ENCODE measurements around the gene ADGRE2.
"Not testable (repeated sequence)": the region's sequence is repeated elsewhere in the genome, so short reads cannot be mapped to it uniquely, and the experiment has no call there.

The ADGRE2 gene

DNA sequence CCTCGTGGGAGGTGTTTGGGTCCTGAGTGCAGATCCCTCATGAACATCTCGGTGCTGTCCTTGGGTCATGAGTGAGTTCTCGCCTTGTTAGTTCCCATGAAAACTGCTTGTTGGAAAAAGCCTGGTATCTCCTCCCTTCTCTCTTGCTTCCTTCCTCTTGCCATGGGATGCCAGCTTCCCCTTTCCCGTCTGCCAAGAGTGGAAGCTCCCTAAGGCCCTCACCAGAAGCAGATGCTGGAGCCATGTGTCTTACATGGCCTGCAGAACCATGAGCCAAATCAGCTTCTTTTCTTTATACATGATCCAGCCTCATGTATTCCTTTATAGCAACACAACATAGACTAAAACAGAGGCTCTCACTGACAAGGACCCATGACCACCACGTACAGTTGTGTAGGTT is 8.2 kb downstream of the ADGRE2 start:
- H3K9me3 Mint-ChIP-seq (ENCODE audit: low read depth) = no peaks in the 10 kb centered on the region
- no peak overlapping the region for H3K27ac Mint-ChIP-seq
- peaks cover 14% of the 10 kb centered on the region for H3K27me3 Mint-ChIP-seq
- no peaks in the 10 kb centered on the region for H3K4me1 Mint-ChIP-seq (ENCODE audit: low read depth)
- no peak overlapping the region for H3K4me3 Mint-ChIP-seq
- H3K36me3 Mint-ChIP-seq = no peaks in the 10 kb centered on the region

DNA sequence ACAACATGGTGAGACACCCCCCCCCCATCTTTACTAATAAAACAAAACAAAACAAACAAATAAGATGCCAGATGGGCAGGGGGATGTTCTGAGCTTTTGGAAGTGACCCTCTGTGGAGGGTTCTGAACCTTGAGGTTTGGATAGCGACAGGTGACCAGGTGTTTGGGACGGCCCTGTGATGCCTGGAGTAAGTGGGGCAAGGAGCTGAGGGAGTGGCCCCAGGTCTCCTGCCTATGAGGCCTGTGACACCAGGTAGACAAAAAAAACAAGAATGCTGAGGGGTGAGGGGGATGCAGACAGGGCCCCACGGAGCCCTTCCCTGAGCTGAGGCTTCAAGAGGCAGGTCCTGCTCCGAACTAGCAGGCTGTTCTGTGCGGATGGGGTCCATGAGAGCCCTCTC is 9.2 kb downstream of the ADGRE2 start:
- Mint-ChIP-seq H3K36me3 (no peaks in the 10 kb centered on the region), H3K27ac (no peak overlapping the region), H3K27me3 (peaks cover 17% of the 10 kb centered on the region), H3K9me3 (ENCODE audit: low read depth) (no peaks in the 10 kb centered on the region), H3K4me1 (ENCODE audit: low read depth) (no peaks in the 10 kb centered on the region), H3K4me3 (no peak overlapping the region)

DNA sequence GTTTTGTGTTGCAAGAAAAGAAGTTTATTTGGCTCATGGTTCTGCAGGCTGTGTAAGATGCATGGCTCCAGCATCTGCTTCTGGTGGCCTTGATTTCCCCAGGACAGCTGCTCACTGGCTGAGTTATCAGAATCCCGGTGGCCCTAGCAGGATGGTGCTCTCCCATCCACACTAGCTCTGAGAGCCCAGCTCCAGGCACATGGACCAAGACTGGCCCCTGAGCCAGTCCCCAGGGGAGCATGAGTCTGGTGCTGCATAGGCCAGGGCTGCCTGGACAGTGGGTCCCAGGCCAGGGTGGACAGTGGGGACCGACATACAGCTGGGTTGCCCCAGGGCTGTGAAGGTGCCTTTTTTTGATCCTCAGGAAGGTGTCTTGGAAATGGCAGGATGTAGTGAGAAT is 10.4 kb downstream of the ADGRE2 start:
- no peaks in the 10 kb centered on the region for H3K4me1 Mint-ChIP-seq (ENCODE audit: low read depth)
- H3K4me3 Mint-ChIP-seq = no peak overlapping the region
- peaks cover 16% of the 10 kb centered on the region for H3K27me3 Mint-ChIP-seq
- H3K36me3 Mint-ChIP-seq = no peaks in the 10 kb centered on the region
- H3K9me3 Mint-ChIP-seq (ENCODE audit: low read depth) = no peaks in the 10 kb centered on the region
- H3K27ac Mint-ChIP-seq = no peak overlapping the region

DNA sequence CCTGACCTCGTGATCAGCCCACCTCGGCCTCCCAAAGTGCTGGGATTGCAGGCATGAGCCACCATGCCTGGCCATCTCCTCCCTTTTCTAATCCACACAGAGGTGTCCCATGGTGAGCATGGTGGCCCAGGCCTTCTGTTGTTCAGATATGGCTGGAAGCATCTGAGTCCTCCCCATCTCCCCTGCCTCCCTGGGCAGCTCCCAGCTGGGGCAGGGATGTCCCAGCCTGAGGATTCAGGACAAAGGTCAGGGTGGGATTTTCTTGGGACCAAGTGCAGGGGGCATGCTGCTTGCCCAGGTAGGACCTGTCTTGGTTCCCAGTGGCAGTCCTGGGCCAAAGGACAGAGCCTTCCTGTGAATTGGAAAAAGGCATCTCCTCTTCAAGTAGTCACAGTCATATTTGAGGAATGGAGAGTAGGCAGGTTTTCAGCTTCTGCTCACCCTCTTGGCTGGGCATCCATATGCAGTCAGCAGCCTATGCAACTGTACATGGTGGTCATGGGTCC is 10.8 kb downstream of the ADGRE2 start:
- Mint-ChIP-seq H3K9me3 (ENCODE audit: low read depth) (no peaks in the 10 kb centered on the region), H3K4me3 (no peak overlapping the region), H3K36me3 (no peaks in the 10 kb centered on the region), H3K27me3 (peaks cover 16% of the 10 kb centered on the region), H3K4me1 (ENCODE audit: low read depth) (no peaks in the 10 kb centered on the region), H3K27ac (no peak overlapping the region)

DNA sequence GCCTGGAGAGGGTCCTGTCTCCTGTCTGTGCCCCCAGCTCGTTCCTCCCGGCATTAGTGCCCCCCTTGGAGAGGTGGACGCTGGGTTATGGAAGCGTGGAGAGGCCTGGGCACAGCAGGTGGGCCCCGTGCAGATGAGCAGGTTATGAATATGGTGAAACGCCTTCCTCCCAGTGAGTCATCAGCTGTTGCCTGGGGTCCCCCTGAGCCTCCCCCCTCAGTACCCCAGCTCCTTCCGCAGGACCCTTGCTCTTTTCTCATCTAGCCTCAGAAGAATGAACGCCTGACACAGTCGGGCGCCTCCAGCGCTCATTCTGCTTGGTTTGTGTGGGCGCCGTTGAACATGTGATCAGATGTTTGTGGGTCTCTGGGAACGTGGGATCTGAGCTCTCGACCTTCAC is 12.5 kb downstream of the ADGRE2 start:
- H3K27me3 Mint-ChIP-seq = peaks cover 14% of the 10 kb centered on the region
- not testable (repeated sequence) for H3K27ac Mint-ChIP-seq; H3K9me3 Mint-ChIP-seq (ENCODE audit: low read depth)

DNA sequence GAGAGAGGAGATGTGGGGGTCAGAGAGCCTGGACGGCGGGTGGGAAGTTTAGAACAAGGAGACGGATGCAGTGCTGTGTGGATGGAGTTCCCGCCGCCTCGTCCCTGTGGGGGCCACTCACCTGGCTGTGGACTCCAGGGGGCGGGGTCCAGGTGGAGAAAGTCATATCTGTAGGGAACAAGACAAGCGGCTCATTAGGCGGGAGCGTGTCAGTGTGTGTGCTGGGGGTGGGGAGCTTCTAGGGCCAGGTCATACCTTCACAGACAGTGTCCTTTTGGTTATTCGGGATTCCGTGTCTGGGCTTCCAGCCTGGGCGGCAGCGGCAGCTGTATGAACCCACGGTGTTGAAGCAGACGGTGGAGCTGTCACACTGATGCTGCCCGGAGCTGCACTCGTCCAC is 13.0 kb downstream of the ADGRE2 start:
- H3K27ac Mint-ChIP-seq; H3K4me3 Mint-ChIP-seq; H3K4me1 Mint-ChIP-seq (ENCODE audit: low read depth); H3K9me3 Mint-ChIP-seq (ENCODE audit: low read depth); H3K36me3 Mint-ChIP-seq: not testable (repeated sequence)
- peaks cover 14% of the 10 kb centered on the region for H3K27me3 Mint-ChIP-seq

More for the DNA sequence above, 12.5 kb downstream of the ADGRE2 start:
- H3K4me3 Mint-ChIP-seq; H3K36me3 Mint-ChIP-seq; H3K4me1 Mint-ChIP-seq (ENCODE audit: low read depth): not testable (repeated sequence)

DNA sequence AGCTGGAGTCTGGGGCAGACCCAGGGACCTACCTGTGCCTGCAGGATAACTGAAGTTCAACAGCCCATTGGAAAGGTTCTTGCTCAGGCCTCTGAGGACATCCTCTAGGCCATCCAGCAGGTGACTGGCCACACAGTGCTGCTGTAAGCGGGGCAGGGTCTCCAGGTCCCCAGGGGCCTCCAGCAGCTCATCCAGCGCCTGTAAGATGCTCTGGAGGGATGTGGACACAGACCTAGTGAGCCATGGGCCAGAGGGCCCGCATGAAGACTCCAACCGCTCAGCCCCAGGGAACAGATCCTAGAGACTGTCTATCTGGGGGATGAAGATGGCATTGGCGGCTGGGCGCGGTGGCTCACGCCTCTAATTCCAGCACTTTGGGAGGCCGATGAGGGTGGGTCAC is 14.0 kb downstream of the ADGRE2 start:
- Mint-ChIP-seq H3K27ac (no peak overlapping the region), H3K4me3 (no peak overlapping the region), H3K36me3 (no peaks in the 10 kb centered on the region), H3K27me3 (peaks cover 11% of the 10 kb centered on the region), H3K4me1 (ENCODE audit: low read depth) (no peaks in the 10 kb centered on the region), H3K9me3 (ENCODE audit: low read depth) (no peaks in the 10 kb centered on the region)

DNA sequence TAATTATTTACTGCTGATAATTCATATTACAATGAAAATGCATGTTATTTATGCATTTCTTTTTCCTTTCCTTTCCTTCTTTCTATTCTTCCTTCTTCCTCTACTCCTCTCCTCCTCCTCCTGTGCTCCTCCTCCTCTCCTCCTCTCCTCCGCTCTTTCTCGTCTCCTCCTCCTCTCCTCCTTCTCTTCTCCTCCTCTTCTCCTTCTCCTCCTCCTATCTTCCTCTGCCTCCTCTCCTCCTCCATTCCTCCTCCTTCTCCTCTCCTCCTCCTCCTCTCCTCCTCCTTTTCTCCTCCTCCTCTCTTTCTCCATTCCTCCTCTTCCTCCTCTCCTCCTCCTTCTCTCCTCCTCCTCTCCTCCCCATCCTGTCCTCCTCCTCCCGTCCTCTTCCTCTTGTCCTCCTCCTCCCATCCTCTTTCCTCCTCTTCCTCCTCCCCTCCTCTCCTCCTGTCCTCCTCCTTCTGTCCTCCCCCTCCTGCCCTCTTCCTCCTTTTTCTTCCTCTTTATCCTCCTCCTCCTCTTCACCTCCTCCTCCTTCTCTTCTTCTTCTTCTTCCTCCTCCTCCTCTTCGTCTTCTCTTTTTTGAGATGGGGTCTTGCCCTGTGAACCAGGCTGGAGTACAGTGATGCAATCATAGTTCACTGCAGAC is 14.7 kb downstream of the ADGRE2 start:
- Mint-ChIP-seq H3K9me3 (ENCODE audit: low read depth) (no peaks in the 10 kb centered on the region), H3K4me1 (ENCODE audit: low read depth) (no peaks in the 10 kb centered on the region), H3K36me3 (no peaks in the 10 kb centered on the region), H3K27ac (no peak overlapping the region), H3K4me3 (no peak overlapping the region), H3K27me3 (peaks cover 11% of the 10 kb centered on the region)

DNA sequence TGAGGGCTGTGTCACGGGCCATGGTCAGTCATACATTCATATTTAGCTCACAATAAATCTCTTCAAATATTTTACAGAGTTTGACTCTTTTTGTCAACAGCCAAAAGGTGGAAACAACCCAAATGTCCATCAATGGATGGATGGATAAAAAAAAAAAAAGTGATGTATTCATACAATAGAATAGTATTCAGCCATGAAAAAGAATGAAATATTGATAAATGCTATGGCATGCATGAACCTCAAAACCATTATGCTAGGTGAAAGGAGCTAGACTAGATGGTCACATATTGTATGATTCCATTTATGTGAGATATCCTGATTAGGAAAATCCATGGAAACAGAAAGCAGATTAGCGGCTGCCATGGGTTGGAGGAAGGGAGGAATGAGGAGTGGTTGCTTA is 16.2 kb downstream of the ADGRE2 start:
- no peak overlapping the region for H3K27ac Mint-ChIP-seq
- no peaks in the 10 kb centered on the region for H3K4me1 Mint-ChIP-seq (ENCODE audit: low read depth)
- H3K27me3 Mint-ChIP-seq = peaks cover 14% of the 10 kb centered on the region
- no peak overlapping the region for H3K4me3 Mint-ChIP-seq
- H3K9me3 Mint-ChIP-seq (ENCODE audit: low read depth) = no peaks in the 10 kb centered on the region
- no peaks in the 10 kb centered on the region for H3K36me3 Mint-ChIP-seq

DNA sequence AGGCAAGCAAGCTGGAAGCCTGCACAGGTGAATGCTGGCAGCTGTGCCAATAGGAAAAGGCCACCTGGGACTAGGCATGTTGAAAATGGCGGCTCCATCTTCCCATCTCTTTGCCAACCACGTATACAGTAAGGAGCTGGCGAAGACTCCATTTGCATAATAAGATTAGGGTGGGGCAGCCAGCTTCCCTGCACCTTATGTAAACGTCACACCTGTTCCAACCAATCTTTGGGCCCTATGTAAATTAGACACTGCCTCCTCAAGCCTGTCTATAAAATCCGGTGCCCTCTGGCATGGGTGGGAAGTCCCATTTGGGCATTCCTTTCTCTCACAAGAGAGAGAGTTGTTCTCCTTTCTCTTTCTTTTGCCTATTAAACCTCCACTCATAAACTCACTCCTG is 16.8 kb downstream of the ADGRE2 start:
- no peaks in the 10 kb centered on the region for H3K36me3 Mint-ChIP-seq

DNA sequence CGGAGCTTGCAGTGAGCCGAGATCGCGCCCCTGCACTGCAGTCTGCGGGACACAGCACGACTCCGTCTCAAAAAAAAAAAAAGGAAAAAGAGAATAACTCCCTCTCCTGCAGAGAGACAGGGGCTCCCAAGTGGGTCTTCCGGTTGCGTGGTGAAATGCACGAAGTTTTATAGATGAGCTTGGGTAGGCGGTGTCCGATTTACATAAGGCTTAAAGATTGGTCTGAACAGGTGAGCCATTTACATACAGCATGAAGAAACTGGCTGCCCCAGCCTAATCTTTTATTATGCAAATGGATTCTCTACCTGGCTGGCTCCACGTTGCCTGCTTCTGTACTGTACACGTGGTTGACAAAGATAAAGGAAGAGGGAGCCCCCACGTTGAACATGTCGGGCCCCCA is 19.5 kb downstream of the ADGRE2 start:
- Mint-ChIP-seq H3K36me3 (no peaks in the 10 kb centered on the region), H3K4me1 (ENCODE audit: low read depth) (no peaks in the 10 kb centered on the region), H3K27ac (no peak overlapping the region), H3K27me3 (peaks cover 4% of the 10 kb centered on the region), H3K9me3 (ENCODE audit: low read depth) (no peaks in the 10 kb centered on the region), H3K4me3 (no peak overlapping the region)

More for the DNA sequence above, 16.8 kb downstream of the ADGRE2 start:
- Mint-ChIP-seq H3K27ac (no peak overlapping the region), H3K4me1 (ENCODE audit: low read depth) (no peaks in the 10 kb centered on the region), H3K9me3 (ENCODE audit: low read depth) (no peaks in the 10 kb centered on the region), H3K27me3 (peaks cover 14% of the 10 kb centered on the region), H3K4me3 (no peak overlapping the region)

DNA sequence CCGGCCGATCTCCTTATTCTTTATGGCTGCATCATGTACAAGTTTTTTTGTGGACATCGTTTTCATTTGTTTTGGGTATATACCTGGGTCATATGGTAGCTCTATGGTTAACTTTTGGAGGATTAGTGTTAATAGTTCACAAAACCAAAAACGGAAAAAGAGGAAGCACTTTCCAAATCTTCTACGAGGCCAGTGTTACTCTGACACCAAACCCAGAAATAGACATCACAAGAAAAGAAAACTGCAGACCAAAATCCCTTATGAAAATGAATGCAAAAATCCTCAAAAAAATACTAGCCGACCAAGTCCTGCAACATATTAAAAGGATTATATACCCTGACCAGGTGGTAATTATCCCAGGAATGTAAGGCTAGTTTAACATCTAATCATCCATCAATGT is 29.8 kb downstream of the ADGRE2 start:
- Mint-ChIP-seq H3K4me1 (ENCODE audit: low read depth) (no peaks in the 10 kb centered on the region), H3K27ac (no peak overlapping the region), H3K36me3 (no peaks in the 10 kb centered on the region), H3K9me3 (ENCODE audit: low read depth) (no peaks in the 10 kb centered on the region), H3K27me3 (no peaks in the 10 kb centered on the region), H3K4me3 (no peak overlapping the region)

DNA sequence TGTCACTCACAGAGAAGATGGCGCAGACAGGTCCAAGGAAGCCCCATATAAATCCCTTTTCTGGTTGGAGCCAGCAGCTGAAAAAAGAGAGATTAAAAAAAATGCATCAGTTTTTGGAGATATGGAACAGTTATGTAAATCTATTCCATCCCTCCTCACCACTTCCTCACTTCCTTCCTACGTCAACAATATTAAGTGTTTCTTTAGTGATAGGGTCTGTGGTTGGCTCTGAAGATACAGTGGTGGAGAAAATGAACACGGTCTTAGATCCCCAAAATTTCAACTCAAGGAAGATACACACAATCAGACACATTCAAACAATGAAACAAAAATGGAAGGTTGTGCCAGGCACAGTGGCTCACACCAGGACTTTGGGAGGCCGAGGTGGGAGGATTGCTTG is 31.5 kb downstream of the ADGRE2 start:
- Mint-ChIP-seq H3K4me3 (no peak overlapping the region), H3K36me3 (no peaks in the 10 kb centered on the region), H3K27me3 (no peaks in the 10 kb centered on the region), H3K27ac (no peak overlapping the region), H3K9me3 (ENCODE audit: low read depth) (no peaks in the 10 kb centered on the region), H3K4me1 (ENCODE audit: low read depth) (no peaks in the 10 kb centered on the region)

DNA sequence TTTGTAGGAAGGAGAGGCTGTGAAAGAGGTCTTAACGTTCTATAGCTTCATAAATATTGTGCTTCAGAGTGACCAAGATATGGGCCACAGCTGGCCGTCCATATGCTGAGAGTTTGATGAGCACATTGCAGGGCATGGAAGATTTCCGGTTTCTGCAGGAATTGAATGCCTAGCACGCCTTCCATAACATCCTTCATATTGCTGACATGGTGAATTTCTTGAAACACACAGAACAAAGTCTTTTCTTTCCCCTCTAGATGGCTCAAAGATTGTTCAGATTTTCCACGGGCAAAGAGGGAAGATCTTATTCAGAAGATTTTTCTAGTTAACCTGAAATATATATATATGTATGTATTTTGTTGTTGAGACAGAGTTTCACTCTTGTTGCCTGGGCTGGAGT is 42.4 kb downstream of the ADGRE2 start:
- Mint-ChIP-seq H3K27ac (no peak overlapping the region), H3K27me3 (peaks cover 2% of the 10 kb centered on the region), H3K9me3 (ENCODE audit: low read depth) (no peaks in the 10 kb centered on the region), H3K4me3 (no peak overlapping the region), H3K36me3 (peaks cover 6% of the 10 kb centered on the region), H3K4me1 (ENCODE audit: low read depth) (peaks cover 2% of the 10 kb centered on the region)

DNA sequence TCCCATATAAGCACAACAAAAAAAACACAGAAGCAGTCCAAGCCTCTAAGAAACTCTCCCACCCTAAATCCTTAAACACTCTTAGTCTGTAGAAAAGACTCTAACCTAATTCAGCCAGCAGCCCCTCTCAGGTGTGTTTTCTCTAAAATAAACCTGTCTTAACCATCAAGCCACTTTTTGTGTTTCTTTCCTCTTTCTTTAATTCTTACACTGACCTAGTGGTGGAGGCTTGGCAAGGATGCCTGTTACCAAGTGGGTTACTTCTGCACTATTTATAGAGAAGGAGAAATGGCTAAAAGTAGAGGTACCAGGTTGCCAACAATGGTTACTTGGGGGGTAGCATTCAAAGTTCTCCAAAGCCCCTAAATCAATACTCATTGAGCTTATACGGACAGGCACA is 44.8 kb downstream of the ADGRE2 start:
- peaks cover 6% of the 10 kb centered on the region for H3K36me3 Mint-ChIP-seq
- peaks cover 2% of the 10 kb centered on the region for H3K27me3 Mint-ChIP-seq
- H3K27ac Mint-ChIP-seq = no peak overlapping the region
- H3K4me1 Mint-ChIP-seq (ENCODE audit: low read depth) = peaks cover 2% of the 10 kb centered on the region
- no peak overlapping the region for H3K4me3 Mint-ChIP-seq
- H3K9me3 Mint-ChIP-seq (ENCODE audit: low read depth) = peaks cover 6% of the 10 kb centered on the region

DNA sequence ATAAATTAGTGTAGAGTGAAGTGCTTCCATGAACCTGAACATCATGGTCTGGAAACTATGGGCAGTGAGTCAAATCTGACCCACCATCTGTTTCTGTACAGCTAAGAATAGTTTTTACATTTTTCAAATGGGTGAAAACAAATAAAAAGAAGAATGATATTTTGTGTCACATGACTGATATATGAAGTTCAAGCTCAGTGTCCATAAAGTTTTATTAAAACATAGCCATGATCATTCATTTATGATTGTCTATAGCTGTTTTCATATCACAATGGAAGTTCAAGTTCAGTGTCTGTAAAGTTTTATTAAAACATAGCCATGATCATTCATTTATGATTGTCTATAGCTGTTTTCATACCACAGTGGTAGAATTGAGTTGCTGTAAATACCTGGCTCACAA is 45.9 kb downstream of the ADGRE2 start:
- Mint-ChIP-seq H3K4me1 (ENCODE audit: low read depth) (peaks cover 2% of the 10 kb centered on the region), H3K4me3 (no peak overlapping the region), H3K27me3 (peaks cover 2% of the 10 kb centered on the region), H3K9me3 (ENCODE audit: low read depth) (peaks cover 10% of the 10 kb centered on the region), H3K36me3 (peaks cover 8% of the 10 kb centered on the region), H3K27ac (no peak overlapping the region)
